GM23338 (cell line): ENCODE results near the gene PNP. TPM values are rescaled to one million over a fixed set of nuclear protein-coding genes. Genes with fewer than 3 reads are reported as not detected.

Experiments used
- ATAC-seq: fragments of 200-7000 bp; cut with Tn5 transposase; 3 replicates; pipeline ENCODE4 v1.9.1; 2020
- DNase-seq: peaks from one replicate; pipeline ENCODE4 v3.0.0-alpha.2; 2015; ENCODE audit warnings: low spot score
- H2AFZ ChIP-seq: fragments of 200-600 bp; sonication (generic); 2 replicates; pipeline ENCODE4 v1.8.0; 2016; ENCODE audit warnings: antibody characterized with exemption, mild to moderate bottlenecking, moderate library complexity
- H3F3A ChIP-seq: fragments of 200-600 bp; sonication (generic); replicated peaks from 2 replicates; pipeline ENCODE4 v1.8.0; 2017; ENCODE audit warnings: antibody characterized with exemption, mixed run types, low read depth
- H3K27ac ChIP-seq: fragments of 200-600 bp; sonication (generic); 2 replicates; pipeline ENCODE4 v1.6.1; 2016; ENCODE audit warnings: low read depth
- H3K27me3 ChIP-seq: fragments of 200-600 bp; sonication (generic); 2 replicates; pipeline ENCODE4 v1.8.0; 2016; ENCODE audit warnings: mild to moderate bottlenecking, mixed run types, moderate library complexity; ENCODE audit not compliant: insufficient read depth
- H3K36me3 ChIP-seq: fragments of 200-600 bp; sonication (generic); 2 replicates; pipeline ENCODE4 v1.8.0; 2016; ENCODE audit warnings: mild to moderate bottlenecking; ENCODE audit not compliant: insufficient read depth
- H3K4me1 ChIP-seq: fragments of 200-600 bp; sonication (generic); 2 replicates; pipeline ENCODE4 v1.8.0; 2016; ENCODE audit warnings: mild to moderate bottlenecking, moderate library complexity; ENCODE audit not compliant: insufficient read depth
- H3K4me2 ChIP-seq: fragments of 200-600 bp; sonication (generic); 2 replicates; pipeline ENCODE4 v1.7.1; 2017; ENCODE audit warnings: mixed run types
- H3K4me3 ChIP-seq: fragments of 200-600 bp; sonication (generic); 2 replicates; pipeline ENCODE4 v1.6.1; 2016; ENCODE audit warnings: mixed run types
- H3K79me2 ChIP-seq: fragments of 200-600 bp; sonication (generic); replicated peaks from 2 replicates; pipeline ENCODE4 v1.8.0; 2017; ENCODE audit warnings: mild to moderate bottlenecking; ENCODE audit not compliant: insufficient read depth
- H3K9me2 ChIP-seq: fragments of 200-600 bp; sonication (generic); 2 replicates; pipeline ENCODE4 v1.8.0; 2017; ENCODE audit not compliant: insufficient read depth
- H4K20me1 ChIP-seq: fragments of 200-600 bp; sonication (generic); replicated peaks from 2 replicates; pipeline ENCODE4 v1.8.0; 2017; ENCODE audit warnings: mild to moderate bottlenecking; ENCODE audit not compliant: insufficient read depth
- H3K27ac Mint-ChIP-seq: 2 replicates; pipeline ENCODE4 v1.8.0; 2020; ENCODE audit warnings: inconsistent platforms, mild to moderate bottlenecking, moderate library complexity, mixed read lengths
- H3K27me3 Mint-ChIP-seq: 3 replicates; pipeline ENCODE4 v1.8.0; 2022; ENCODE audit warnings: low read depth, mild to moderate bottlenecking, moderate library complexity, mixed read lengths, inconsistent platforms; ENCODE audit not compliant: insufficient read depth, poor library complexity
- H3K36me3 Mint-ChIP-seq: 3 replicates; pipeline ENCODE4 v1.8.0; 2021; ENCODE audit warnings: low read depth, mild to moderate bottlenecking, inconsistent platforms, moderate library complexity, mixed read lengths
- H3K4me1 Mint-ChIP-seq: 3 replicates; pipeline ENCODE4 v1.8.0; 2020; ENCODE audit warnings: mild to moderate bottlenecking, inconsistent platforms, mixed read lengths
- H3K4me3 Mint-ChIP-seq: 3 replicates; pipeline ENCODE4 v1.8.0; 2021; ENCODE audit warnings: moderate library complexity, mild to moderate bottlenecking, inconsistent platforms, mixed read lengths
- H3K9me3 Mint-ChIP-seq: 3 replicates; pipeline ENCODE4 v1.8.0; 2020; ENCODE audit warnings: moderate library complexity, mild to moderate bottlenecking, inconsistent platforms, mixed read lengths
- CREB1 ChIP-seq: fragments of 250-450 bp; sonication (Bioruptor Pico); IDR thresholded peaks from 2 replicates; pipeline ENCODE4 v1.5.0; 2020; ENCODE audit warnings: low read depth, mild to moderate bottlenecking, moderate library complexity
- EZH2 ChIP-seq: fragments of 200-600 bp; sonication (generic); IDR thresholded peaks from one replicate; pipeline ENCODE4 v1.8.0; 2017; ENCODE audit warnings: antibody characterized with exemption, mild to moderate bottlenecking, low read depth; ENCODE audit not compliant: unreplicated experiment
- JUNB ChIP-seq: IDR thresholded peaks from one replicate; pipeline ENCODE4 v1.6.1; 2016; ENCODE audit warnings: antibody characterized with exemption; ENCODE audit not compliant: unreplicated experiment
- NANOG ChIP-seq: IDR thresholded peaks from 2 replicates; pipeline ENCODE4 v1.6.1; 2016; ENCODE audit warnings: antibody characterized with exemption, borderline replicate concordance
- POLR2AphosphoS5 ChIP-seq: IDR thresholded peaks from 2 replicates; pipeline ENCODE4 v1.6.1; 2016; ENCODE audit warnings: antibody characterized with exemption, low read depth
- STAT1 ChIP-seq: IDR thresholded peaks from one replicate; pipeline ENCODE4 v1.6.1; 2016; ENCODE audit warnings: antibody characterized with exemption; ENCODE audit not compliant: unreplicated experiment
- ZNF114 ChIP-seq: fragments of 250-450 bp; sonication (Bioruptor Pico); IDR thresholded peaks from 2 replicates; pipeline ENCODE4 v1.5.0; 2020; ENCODE audit warnings: mild to moderate bottlenecking, moderate library complexity
- ZNF331 ChIP-seq: fragments of 250-450 bp; sonication (Bioruptor Pico); IDR thresholded peaks from 2 replicates; pipeline ENCODE4 v1.5.0; 2020; ENCODE audit warnings: low read depth, mild to moderate bottlenecking, moderate library complexity
- polyA plus RNA-seq: library from polyadenylated mRNA; unstranded; fragments of >200 nt; fragmentation: Nextera tagmentation; extraction: Ambion mirVana; gene quantifications from 2 replicates; pipeline ENCODE4 v1.2.1, GENCODE V29; 2016
- total RNA-seq: library from RNA; depleted of rRNA; stranded (reverse); fragments of >200 nt; shearing (Covaris generic); gene quantifications from 2 replicates; pipeline ENCODE4 v1.2.3, GENCODE V29; 2014
- TF ChIP-seq, protein P1 (sequence below): IDR thresholded peaks from 2 replicates; pipeline ENCODE4 v1.6.1; 2016; ENCODE audit warnings: antibody characterized with exemption
- TF ChIP-seq, protein P2 (sequence below), 2 experiments: fragments of 200-600 bp in 1 of 2; sonication (generic) in 1 of 2; conservative IDR thresholded peaks; 2 replicates each; pipeline versions ENCODE4 v1.5.1 to v1.6.1; 2016 to 2017; ENCODE audit warnings: antibody characterized with exemption in 2 of 2, low read depth in 2 of 2, mild to moderate bottlenecking in 2 of 2, moderate library complexity in 1 of 2
- TF ChIP-seq, protein P3 (sequence below): IDR thresholded peaks from one replicate; pipeline ENCODE4 v1.6.1; 2018; ENCODE audit warnings: antibody characterized with exemption; ENCODE audit not compliant: unreplicated experiment

Gene PNP
- total and polyA plus RNA-seq, 2 experiments from 2014 or later = 60.7 to 102 TPM

DNA sequence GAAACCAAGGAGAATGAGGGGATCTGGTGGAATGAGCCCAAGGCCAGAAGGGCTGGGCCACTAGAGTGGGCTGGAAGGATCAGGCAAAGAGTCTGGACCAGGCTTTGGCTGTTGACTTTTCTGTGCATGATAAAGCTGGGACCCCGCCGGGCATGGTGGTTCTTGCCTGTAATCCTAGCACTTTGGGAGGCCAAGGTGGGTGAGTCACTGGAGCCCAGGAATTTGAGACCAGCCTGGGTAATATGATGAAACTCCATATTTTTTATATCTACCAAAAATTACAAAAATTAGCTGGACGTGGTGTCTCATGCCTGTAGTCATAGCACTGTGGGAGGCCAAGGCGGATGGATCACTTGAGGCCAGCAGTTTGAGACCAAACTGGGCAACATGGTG, 32.8 kb upstream of the PNP start:
- Mint-ChIP-seq H3K4me3 (no peak overlapping the region), H3K36me3 (no peaks in the 10 kb centered on the region; the same call in 2 of the 3 replicates), H3K27ac (no peak overlapping the region), H3K4me1 (peaks cover 17% of the 10 kb centered on the region), H3K9me3 (no peaks in the 10 kb centered on the region; the same call in 2 of the 3 replicates), H3K27me3 (peaks cover 24% of the 10 kb centered on the region)
- no peak overlapping the region for H3K4me3 ChIP-seq
- H3K79me2 ChIP-seq = no peaks in the 10 kb centered on the region
- no peak for TF ChIP-seq ZNF114 (CRISPR knock-in tag)
- TF ChIP-seq EZH2 = no peak
- TF ChIP-seq, protein P1, sequence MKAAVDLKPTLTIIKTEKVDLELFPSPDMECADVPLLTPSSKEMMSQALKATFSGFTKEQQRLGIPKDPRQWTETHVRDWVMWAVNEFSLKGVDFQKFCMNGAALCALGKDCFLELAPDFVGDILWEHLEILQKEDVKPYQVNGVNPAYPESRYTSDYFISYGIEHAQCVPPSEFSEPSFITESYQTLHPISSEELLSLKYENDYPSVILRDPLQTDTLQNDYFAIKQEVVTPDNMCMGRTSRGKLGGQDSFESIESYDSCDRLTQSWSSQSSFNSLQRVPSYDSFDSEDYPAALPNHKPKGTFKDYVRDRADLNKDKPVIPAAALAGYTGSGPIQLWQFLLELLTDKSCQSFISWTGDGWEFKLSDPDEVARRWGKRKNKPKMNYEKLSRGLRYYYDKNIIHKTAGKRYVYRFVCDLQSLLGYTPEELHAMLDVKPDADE = no peak
- TF ChIP-seq, protein P2, sequence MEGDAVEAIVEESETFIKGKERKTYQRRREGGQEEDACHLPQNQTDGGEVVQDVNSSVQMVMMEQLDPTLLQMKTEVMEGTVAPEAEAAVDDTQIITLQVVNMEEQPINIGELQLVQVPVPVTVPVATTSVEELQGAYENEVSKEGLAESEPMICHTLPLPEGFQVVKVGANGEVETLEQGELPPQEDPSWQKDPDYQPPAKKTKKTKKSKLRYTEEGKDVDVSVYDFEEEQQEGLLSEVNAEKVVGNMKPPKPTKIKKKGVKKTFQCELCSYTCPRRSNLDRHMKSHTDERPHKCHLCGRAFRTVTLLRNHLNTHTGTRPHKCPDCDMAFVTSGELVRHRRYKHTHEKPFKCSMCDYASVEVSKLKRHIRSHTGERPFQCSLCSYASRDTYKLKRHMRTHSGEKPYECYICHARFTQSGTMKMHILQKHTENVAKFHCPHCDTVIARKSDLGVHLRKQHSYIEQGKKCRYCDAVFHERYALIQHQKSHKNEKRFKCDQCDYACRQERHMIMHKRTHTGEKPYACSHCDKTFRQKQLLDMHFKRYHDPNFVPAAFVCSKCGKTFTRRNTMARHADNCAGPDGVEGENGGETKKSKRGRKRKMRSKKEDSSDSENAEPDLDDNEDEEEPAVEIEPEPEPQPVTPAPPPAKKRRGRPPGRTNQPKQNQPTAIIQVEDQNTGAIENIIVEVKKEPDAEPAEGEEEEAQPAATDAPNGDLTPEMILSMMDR (conservative IDR thresholded peaks at IDR 0.05; ENCODE audit: low read depth in 2 of 2) = no peak
- TF ChIP-seq JUNB = no peak
- TF ChIP-seq, protein P3, sequence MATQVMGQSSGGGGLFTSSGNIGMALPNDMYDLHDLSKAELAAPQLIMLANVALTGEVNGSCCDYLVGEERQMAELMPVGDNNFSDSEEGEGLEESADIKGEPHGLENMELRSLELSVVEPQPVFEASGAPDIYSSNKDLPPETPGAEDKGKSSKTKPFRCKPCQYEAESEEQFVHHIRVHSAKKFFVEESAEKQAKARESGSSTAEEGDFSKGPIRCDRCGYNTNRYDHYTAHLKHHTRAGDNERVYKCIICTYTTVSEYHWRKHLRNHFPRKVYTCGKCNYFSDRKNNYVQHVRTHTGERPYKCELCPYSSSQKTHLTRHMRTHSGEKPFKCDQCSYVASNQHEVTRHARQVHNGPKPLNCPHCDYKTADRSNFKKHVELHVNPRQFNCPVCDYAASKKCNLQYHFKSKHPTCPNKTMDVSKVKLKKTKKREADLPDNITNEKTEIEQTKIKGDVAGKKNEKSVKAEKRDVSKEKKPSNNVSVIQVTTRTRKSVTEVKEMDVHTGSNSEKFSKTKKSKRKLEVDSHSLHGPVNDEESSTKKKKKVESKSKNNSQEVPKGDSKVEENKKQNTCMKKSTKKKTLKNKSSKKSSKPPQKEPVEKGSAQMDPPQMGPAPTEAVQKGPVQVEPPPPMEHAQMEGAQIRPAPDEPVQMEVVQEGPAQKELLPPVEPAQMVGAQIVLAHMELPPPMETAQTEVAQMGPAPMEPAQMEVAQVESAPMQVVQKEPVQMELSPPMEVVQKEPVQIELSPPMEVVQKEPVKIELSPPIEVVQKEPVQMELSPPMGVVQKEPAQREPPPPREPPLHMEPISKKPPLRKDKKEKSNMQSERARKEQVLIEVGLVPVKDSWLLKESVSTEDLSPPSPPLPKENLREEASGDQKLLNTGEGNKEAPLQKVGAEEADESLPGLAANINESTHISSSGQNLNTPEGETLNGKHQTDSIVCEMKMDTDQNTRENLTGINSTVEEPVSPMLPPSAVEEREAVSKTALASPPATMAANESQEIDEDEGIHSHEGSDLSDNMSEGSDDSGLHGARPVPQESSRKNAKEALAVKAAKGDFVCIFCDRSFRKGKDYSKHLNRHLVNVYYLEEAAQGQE = no peak
- no peak for TF ChIP-seq NANOG
- TF ChIP-seq STAT1 = no peak
- no peak for TF ChIP-seq ZNF331 (CRISPR knock-in tag)
- peaks cover 32% of the 10 kb centered on the region for H3K27me3 ChIP-seq
- no peaks in the 10 kb centered on the region for H4K20me1 ChIP-seq
- H3K4me1 ChIP-seq = peaks cover 2% of the 10 kb centered on the region; the same call in 1 of the 2 replicates
- no peak overlapping the region for H3K27ac ChIP-seq
- H3F3A ChIP-seq = 0 out of 2 replicates have a peak, but pooled peaks cover 3% of the 10 kb centered on the region
- DNase-seq = no peak
- no peak overlapping the region for H3K4me2 ChIP-seq
- no peak overlapping the region for H2AFZ ChIP-seq
- ATAC-seq = peak; percentile 6; the same call in 1 of the 3 replicates
- no peaks in the 10 kb centered on the region for H3K36me3 ChIP-seq
- H3K9me2 ChIP-seq = no peaks in the 10 kb centered on the region

DNA sequence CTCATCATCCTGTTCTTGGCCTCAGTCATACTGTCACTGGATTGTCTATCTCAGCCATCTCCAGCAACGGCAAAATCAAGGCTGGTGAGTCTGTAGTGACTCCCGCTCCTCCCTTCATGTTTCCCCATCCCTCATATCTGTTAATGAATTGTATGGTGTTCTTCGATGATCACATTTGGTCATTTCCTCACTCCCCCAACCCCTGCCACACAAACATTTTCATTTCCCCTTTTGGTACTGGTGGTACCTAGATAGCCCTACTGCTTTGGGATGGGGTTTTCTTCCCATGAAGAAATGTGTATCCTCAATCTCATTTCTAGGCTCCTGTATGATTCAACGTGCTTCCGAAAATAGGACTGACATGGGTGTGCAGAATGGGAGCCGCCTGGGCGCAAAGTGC, 30.5 kb upstream of the PNP start:
- Mint-ChIP-seq H3K36me3 (peaks cover 7% of the 10 kb centered on the region), H3K4me3 (no peak overlapping the region), H3K27ac (no peak overlapping the region), H3K4me1 (peaks cover 17% of the 10 kb centered on the region), H3K27me3 (peaks cover 24% of the 10 kb centered on the region), H3K9me3 (peaks cover 4% of the 10 kb centered on the region; the same call in 2 of the 3 replicates)
- Histone ChIP-seq H3K27me3 (peaks cover 31% of the 10 kb centered on the region), H3K27ac (no peak overlapping the region), H3F3A (0 out of 2 replicates have a peak, but pooled peaks cover 3% of the 10 kb centered on the region), H2AFZ (no peak overlapping the region), H4K20me1 (no peaks in the 10 kb centered on the region), H3K4me3 (no peak overlapping the region), H3K36me3 (no peaks in the 10 kb centered on the region), H3K9me2 (0 out of 2 replicates have a peak, but pooled peaks cover 9% of the 10 kb centered on the region), H3K79me2 (no peaks in the 10 kb centered on the region), H3K4me1 (peaks cover 2% of the 10 kb centered on the region; the same call in 1 of the 2 replicates), H3K4me2 (no peak overlapping the region)
- ATAC-seq = no peak
- no peak for DNase-seq
- no peak for TF ChIP-seq POLR2AphosphoS5
- no peak for TF ChIP-seq ZNF114 (CRISPR knock-in tag)
- TF ChIP-seq, protein P3 = no peak
- no peak for TF ChIP-seq CREB1 (CRISPR knock-in tag)
